ENCODE results near the gene MRPL42. TPM values are rescaled to one million over a fixed set of nuclear protein-coding genes. Genes with fewer than 3 reads are reported as not detected.

Gene MRPL42
- polyA plus RNA-seq, 1 of the 3 experiments (the other 2 are of a cell fraction), result 39.5 TPM

- H3K36me3 ChIP-seq (replicated peaks in 1 of 2; ENCODE audit: control insufficient read depth in 1 of 2, insufficient read depth in 2 of 2, low read length in 1 of 2), result no peaks in the 10 kb centered on the region
- H3K9ac ChIP-seq, result no peak overlapping the region
- H3K4me1 ChIP-seq (ENCODE audit: control insufficient read depth in 1 of 2, insufficient read depth in 2 of 2, low read depth in 1 of 2, low read length in 1 of 2), result no peaks in the 10 kb centered on the region; a peak in 1 of 4 replicates
- TF ChIP-seq RFX5 (IDR thresholded peaks at IDR 0.05; ENCODE audit: low read length), result no peak
- no peak for TF ChIP-seq MEF2A (IDR thresholded peaks at IDR 0.05; ENCODE audit: borderline replicate concordance, low read depth)
- no peak for TF ChIP-seq REST (IDR thresholded peaks at IDR 0.05; ENCODE audit: low read depth, low read length)
- TF ChIP-seq RAD21 (IDR thresholded peaks at IDR 0.05; ENCODE audit: low read length), result no peak
- no peak for TF ChIP-seq SMC3 (IDR thresholded peaks at IDR 0.05; ENCODE audit: low read depth, low read length)
- TF ChIP-seq PBX3 (IDR thresholded peaks at IDR 0.05), result no peak
- TF ChIP-seq RCOR1 (IDR thresholded peaks at IDR 0.05; ENCODE audit: low read length), result no peak
- no peaks in the 10 kb centered on the region for H3K9me3 ChIP-seq
- no peaks in the 10 kb centered on the region for H3F3A ChIP-seq (replicated peaks; ENCODE audit: insufficient read depth)
- no peak overlapping the region for H3K4me3 ChIP-seq (ENCODE audit: low read depth in 2 of 2, low read length in 1 of 2)
- CTCF ChIA-PET, result interaction anchor here (1.0 kb wide), 1 partner anchor 654 kb away, joined by 3 read pairs; no protein-coding TSS in a partner anchor
- 97% methylated on average over 4 of the region's 4 CpGs for WGBS (ENCODE audit: low lambda C conversion rate)
- H3K27ac ChIP-seq (ENCODE audit: low read depth in 2 of 2, low read length in 1 of 2), result no peak overlapping the region
- H4K20me1 ChIP-seq (ENCODE audit: insufficient read depth), result no peaks in the 10 kb centered on the region
- H3K27me3 ChIP-seq (ENCODE audit: insufficient read depth), result no peaks in the 10 kb centered on the region
- POLR2A ChIA-PET, result no interaction called here
- H3K79me2 ChIP-seq (ENCODE audit: insufficient read depth), result no peaks in the 10 kb centered on the region
- H2AFZ ChIP-seq (ENCODE audit: low read depth), result no peak overlapping the region
- DNase-seq, result no peak
- H3K9me2 ChIP-seq, result no peaks in the 10 kb centered on the region
- H3K4me2 ChIP-seq, result no peak overlapping the region
Measured at GRCh38 chr12:93447555-93448290, 19.6 kb upstream of the MRPL42 start.

- Histone ChIP-seq H3F3A (replicated peaks; ENCODE audit: insufficient read depth) (no peaks in the 10 kb centered on the region), H3K4me3 (ENCODE audit: low read depth in 2 of 2, low read length in 1 of 2) (no peak overlapping the region), H3K4me1 (ENCODE audit: control insufficient read depth in 1 of 2, insufficient read depth in 2 of 2, low read depth in 1 of 2, low read length in 1 of 2) (no peaks in the 10 kb centered on the region; a peak in 1 of 4 replicates), H3K27me3 (ENCODE audit: insufficient read depth) (no peaks in the 10 kb centered on the region), H3K9me3 (no peaks in the 10 kb centered on the region), H4K20me1 (ENCODE audit: insufficient read depth) (no peaks in the 10 kb centered on the region), H3K9me2 (no peaks in the 10 kb centered on the region), H3K9ac (no peak overlapping the region), H2AFZ (ENCODE audit: low read depth) (no peak overlapping the region), H3K4me2 (no peak overlapping the region), H3K27ac (ENCODE audit: low read depth in 2 of 2, low read length in 1 of 2) (no peak overlapping the region), H3K36me3 (replicated peaks in 1 of 2; ENCODE audit: control insufficient read depth in 1 of 2, insufficient read depth in 2 of 2, low read length in 1 of 2) (no peaks in the 10 kb centered on the region), H3K79me2 (ENCODE audit: insufficient read depth) (no peaks in the 10 kb centered on the region)
- 79% methylated on average over 5 of the region's 5 CpGs for WGBS (ENCODE audit: low lambda C conversion rate)
- POLR2A ChIA-PET, result no interaction called here
- CTCF ChIA-PET, result no interaction called here
- DNase-seq, result no peak
- TF ChIP-seq IRF3 (IDR thresholded peaks at IDR 0.05; ENCODE audit: low read depth, low read length) (no peak), RAD21 (IDR thresholded peaks at IDR 0.05; ENCODE audit: low read length) (no peak), USF1 (IDR thresholded peaks at IDR 0.05; ENCODE audit: borderline replicate concordance, low read depth) (no peak), RCOR1 (IDR thresholded peaks at IDR 0.05; ENCODE audit: low read length) (no peak), TCF12 (IDR thresholded peaks at IDR 0.05) (no peak), MXI1 (IDR thresholded peaks at IDR 0.05; ENCODE audit: low read depth, low read length) (no peak), NRF1 (IDR thresholded peaks at IDR 0.05; ENCODE audit: low read depth, low read length) (no peak), GATA2 (CRISPR knock-in tag; IDR thresholded peaks at IDR 0.05) (no peak), FOXM1 (IDR thresholded peaks at IDR 0.05; ENCODE audit: low read depth) (no peak), MEF2A (IDR thresholded peaks at IDR 0.05; ENCODE audit: borderline replicate concordance, low read depth) (no peak), FOXJ3 (CRISPR knock-in tag; IDR thresholded peaks at IDR 0.05) (no peak), JUND (IDR thresholded peaks at IDR 0.05) (no peak), TAF1 (IDR thresholded peaks at IDR 0.05; ENCODE audit: borderline replicate concordance, low read depth, low read length) (no peak), NFIC (IDR thresholded peaks at IDR 0.05; ENCODE audit: borderline replicate concordance) (no peak), EP300 (IDR thresholded peaks at IDR 0.05; ENCODE audit: borderline replicate concordance in 1 of 2, low read depth in 1 of 2, low read length in 1 of 2) (no peak), EZH2phosphoT487 (IDR thresholded peaks at IDR 0.05; ENCODE audit: borderline replicate concordance, low read depth) (no peak)
Measured at GRCh38 chr12:93448796-93449195, 18.5 kb upstream of the MRPL42 start.

Data from SK-N-SH (cell line).